ENCODE measurements around the gene STEAP1B.

The STEAP1B gene

DNA sequence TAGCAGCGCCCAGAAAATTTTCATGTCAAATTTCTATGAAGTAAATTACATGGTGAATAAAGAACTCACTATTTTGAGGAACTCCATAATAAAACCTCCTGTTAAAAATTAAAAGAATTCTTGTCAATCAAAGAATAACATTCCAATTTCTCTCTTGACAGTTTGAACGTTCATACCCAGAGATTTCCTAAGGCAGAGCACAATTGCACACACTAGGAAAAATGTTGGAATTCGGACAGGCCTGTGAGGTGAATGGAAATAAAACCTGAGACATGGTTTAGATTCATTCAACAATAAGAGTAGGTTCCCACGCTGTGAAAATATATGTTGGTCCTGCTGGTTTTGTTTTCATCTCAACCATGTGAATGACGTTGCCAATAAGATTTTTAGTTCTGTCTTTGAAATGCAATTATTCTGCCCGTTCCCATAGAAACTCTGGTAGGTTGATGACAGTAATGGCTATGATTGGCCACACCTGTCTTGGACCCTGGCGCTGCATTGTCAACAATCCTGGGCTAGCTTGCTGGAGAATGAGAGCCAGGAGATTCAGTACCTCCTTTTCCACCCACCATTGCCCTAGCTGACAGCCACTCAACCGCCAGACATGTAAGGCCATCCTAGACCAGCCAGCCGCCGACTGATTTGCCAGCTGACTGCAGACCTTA is 99.7 kb downstream of the STEAP1B start:
- no peak for DNase-seq (ENCODE audit: low spot score)

DNA sequence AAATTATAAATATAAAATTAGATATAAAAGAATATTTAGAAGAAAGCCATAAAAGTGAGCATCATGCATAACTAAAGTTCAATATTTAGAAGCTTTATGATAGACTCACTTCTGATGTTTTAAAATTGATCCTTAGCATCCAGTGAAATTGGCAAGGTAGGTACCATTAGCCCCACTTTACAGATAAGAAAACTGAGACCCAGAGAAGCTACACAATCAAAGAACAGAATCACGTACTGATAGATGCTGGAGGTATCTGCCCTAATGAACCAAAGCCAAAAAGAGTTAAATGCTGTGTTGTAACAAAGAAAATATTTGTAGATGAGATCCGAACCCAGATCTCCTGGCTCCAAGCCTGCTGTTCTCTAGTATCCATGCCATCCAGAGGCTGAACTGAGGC is 100.4 kb downstream of the STEAP1B start:
- no peak for DNase-seq (ENCODE audit: low spot score)

GRCh38 chr7:22399091-22399490 is 100.9 kb downstream of the STEAP1B start:
- no peak for DNase-seq (ENCODE audit: low spot score)

- no peak for DNase-seq (ENCODE audit: low spot score)
These were observed 102.0 kb downstream of the STEAP1B start for GRCh38 chr7:22397981-22398380.

GRCh38 chr7:22395222-22395621 is 104.8 kb downstream of the STEAP1B start:
- DNase-seq (ENCODE audit: low spot score) = no peak

- DNase-seq (ENCODE audit: low spot score) = no peak
These were observed 105.2 kb downstream of the STEAP1B start for GRCh38 chr7:22394739-22395138.

GRCh38 chr7:22393913-22394729 is 105.9 kb downstream of the STEAP1B start:
- DNase-seq (ENCODE audit: low spot score) = no peak

- no peak for DNase-seq (ENCODE audit: low spot score)
These were observed 109.5 kb downstream of the STEAP1B start for GRCh38 chr7:22390516-22390915.

- no peak for DNase-seq (ENCODE audit: low spot score)
These were observed 110.1 kb downstream of the STEAP1B start for GRCh38 chr7:22389892-22390291.

DNA sequence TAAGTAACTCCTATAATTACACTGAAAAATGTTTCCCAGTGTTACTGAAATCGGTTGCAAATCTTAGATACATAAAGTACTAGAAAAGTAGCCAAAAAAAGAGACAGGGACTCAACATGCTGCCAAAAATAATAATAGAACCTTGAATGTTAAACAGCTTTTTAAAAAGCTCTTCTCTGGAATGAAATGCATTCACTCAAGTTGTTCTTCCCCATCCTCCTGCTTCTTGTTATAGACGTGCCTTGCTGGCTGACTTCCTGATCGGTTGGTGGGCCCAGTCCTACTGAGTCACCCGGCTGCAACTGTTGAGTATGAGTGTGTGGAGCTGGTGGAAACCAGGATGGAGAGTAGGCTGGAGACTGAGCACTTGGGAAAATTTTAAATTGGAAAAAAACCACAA is 112.4 kb downstream of the STEAP1B start:
- no peak for DNase-seq (ENCODE audit: low spot score)

GRCh38 chr7:22386865-22387264 is 113.1 kb downstream of the STEAP1B start:
- no peak for DNase-seq (ENCODE audit: low spot score)

- no peak for DNase-seq (ENCODE audit: low spot score)
These were observed 113.7 kb downstream of the STEAP1B start for GRCh38 chr7:22386206-22386858.

GRCh38 chr7:22385326-22385725 is 114.7 kb downstream of the STEAP1B start:
- DNase-seq (ENCODE audit: low spot score) = no peak

DNA sequence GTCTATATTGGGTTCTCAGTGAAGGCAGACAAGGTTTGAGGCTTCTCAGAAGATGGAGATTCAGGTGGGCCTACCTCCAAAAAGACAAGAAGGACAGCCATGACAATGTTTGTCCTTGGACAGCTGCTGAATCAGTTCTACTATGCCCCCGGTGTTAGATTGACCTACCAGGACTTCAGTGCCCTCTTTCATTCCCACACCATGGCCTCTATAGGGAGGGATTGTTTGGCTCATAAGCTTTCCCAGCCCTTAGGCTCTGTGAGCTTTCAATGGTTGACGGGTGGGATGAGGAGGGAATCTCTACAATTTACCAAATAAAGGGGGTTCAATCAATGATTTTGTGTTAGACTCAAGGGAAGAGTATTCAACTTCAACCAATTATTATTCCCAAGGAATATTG is 119.7 kb downstream of the STEAP1B start:
- no peak for DNase-seq (ENCODE audit: low spot score)

DNA sequence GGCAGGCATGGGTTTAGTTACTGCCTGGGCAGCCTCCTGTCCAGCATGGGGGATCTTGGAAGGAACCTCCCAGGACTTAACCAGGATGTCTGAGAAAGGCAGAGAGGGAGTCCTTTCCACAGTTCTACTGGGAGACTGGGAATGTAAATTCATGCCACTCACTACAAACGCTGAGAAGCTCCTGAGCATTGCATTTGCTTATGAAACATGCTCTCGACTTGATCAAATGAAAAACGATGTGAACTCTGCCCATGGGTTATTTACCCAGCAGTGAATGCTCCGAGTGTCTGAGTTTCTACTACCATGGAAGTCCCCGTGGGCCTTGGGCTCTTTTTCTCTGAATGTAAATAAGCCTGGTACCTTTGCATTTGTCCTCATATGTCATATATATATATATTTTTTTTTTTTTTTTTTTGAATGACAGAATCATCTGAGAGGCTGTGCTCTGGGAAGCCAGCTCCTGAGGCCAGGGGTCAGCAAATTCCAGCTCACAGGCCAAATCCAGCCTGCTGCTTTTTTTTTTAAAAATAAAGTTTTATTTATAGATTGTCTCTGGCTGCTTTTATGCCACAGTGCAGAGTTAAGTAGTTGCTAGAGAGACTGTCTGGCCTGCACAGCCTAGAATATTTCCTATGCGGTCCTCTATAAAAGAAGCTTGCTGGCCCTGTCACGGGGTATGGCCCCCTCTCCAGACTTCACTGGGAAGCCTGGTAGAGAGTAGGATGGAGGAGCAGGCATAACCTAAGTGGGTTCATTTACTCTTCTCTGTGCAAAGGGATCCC is 121.6 kb downstream of the STEAP1B start:
- DNase-seq (ENCODE audit: low spot score) = no peak

DNA sequence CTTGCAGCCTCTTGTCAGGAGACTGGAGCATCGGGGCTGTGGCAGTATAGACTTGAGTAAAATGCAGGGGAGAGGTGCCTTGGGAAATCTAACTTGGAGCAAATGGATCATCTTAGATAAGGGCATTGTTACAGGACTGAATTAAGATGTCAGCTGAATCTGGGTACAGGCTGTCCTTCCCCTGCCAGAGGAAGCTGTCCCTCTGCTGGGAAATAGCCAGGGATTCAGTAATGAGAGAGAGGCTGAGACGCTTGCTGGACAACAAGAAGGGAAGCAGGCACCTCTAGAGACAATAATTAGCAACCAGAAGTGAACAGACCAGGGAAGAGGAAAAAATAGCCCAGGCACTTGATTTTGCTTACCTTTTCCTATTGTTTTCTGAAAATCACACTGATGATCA is 122.3 kb downstream of the STEAP1B start:
- peak; percentile 78 for DNase-seq (ENCODE audit: low spot score)

DNA sequence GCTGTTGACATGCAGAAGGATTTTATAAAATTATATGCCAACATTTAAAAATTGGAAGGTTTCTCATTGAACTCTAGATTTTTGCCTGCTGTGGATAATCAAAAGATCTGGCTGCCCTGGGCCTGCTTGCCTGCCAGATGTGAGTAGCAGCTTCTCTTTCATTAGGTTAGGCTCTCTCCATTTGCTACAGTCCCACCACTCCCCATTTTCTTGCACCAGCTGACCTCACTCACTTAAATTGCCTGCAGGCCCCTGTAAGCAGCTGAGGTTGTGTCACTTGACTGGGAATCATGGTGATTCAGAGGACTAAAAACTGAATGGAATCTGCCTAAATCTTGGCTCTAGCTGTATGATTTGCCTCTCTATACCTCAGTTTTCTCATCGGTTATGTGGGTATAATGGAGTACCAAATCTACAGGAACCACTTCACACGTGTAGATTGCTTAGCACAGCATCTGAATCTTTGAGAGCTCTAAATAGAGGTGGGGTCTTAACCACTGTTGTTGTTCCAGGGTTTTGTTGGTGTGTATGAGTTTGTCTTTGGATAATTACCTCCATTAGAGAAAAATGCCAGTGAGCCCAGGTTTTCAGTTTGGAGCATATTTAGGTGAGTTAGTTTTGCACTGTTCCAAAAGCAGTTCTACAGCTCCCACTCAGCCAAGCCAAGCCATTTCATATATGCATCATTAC is 124.5 kb downstream of the STEAP1B start:
- no peak for DNase-seq (ENCODE audit: low spot score)

DNA sequence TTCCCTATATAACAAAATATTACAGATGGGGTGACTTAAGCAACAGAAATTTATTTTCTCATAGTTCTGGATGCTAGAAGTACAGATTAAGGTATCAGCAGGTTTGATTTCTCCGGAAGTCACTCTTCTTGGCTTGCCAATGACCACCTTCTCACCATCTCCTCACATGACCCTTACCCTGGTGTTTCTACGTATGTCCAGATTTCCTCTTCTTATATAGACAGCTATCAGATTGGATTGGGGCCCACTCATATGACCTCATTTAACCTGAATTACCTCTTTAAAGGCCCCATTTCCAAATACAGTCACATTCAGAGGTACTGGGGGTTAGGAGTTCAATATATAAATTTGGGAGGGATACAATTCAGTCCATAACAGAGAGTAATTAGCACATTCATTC is 126.1 kb downstream of the STEAP1B start:
- no peak for DNase-seq (ENCODE audit: low spot score)

DNA sequence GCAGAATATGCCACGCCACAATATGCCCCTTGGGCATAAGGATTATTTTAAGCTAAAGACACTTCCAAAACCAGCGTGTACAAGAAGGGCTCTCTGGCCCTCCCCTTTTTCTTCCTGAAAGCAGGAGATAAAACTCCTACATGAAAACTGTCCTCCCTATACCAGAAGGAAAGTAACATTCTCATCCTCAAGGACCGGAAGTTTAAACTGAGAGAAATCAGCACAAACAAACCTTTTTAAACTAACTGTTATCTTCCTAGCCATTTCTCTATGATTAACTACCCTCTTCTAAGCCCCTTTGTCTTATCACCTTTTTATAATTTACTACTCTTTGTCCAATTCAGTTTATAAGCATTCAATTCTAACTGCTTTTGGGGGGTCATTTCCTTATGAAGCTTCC is 126.6 kb downstream of the STEAP1B start:
- no peak for DNase-seq (ENCODE audit: low spot score)

DNA sequence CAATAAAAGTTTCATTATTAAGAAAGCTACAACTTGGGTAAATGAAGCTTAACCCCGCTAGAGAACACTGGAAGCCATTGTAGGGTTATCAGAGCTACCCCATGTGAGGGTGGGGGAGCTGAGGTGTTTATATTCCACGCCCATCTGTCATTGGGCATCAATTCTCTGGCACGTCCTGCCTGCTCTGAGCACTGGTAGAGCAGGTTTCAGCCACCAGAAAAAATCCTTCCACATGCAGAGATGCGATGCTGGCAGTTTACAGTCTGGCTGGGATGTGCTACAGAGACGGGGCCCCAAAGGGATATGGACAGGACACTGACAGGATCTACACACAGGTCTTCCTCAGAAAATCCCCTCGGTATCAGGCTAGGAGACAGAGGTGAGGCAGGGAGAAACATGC is 127.1 kb downstream of the STEAP1B start:
- no peak for DNase-seq (ENCODE audit: low spot score)

- DNase-seq (ENCODE audit: low spot score) = no peak
These were observed 128.1 kb downstream of the STEAP1B start for GRCh38 chr7:22371878-22372277.

Measured in pons (tissue), 1 donor.